HG03064 (cell line): ENCODE results near the gene CCDC187.

Experiments used
- ATAC-seq: cut with Tn5 transposase; IDR thresholded peaks from one replicate; pipeline ENCODE4 v1.9.1; 2021; ENCODE audit warnings: low read depth; ENCODE audit not compliant: unreplicated experiment

Gene CCDC187

DNA sequence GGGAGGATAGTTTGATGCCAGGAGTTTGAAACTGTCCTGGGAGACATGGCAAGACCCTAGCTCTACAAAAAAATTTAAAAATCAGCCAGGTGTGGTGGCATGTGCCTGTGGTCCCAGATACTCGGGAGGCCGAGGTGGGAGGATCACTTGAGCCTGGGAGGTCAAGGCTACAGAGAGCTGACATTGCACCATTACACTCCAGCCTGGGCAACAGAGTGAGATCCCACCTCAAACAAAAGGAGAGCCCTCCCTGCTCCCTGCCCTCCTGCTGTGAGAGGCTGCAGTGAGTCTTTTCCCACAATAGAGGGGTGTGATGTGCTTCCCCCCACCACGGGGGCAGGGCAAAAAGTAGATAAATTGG is 10.1 kb upstream of the CCDC187 start:
- no peak for ATAC-seq

DNA sequence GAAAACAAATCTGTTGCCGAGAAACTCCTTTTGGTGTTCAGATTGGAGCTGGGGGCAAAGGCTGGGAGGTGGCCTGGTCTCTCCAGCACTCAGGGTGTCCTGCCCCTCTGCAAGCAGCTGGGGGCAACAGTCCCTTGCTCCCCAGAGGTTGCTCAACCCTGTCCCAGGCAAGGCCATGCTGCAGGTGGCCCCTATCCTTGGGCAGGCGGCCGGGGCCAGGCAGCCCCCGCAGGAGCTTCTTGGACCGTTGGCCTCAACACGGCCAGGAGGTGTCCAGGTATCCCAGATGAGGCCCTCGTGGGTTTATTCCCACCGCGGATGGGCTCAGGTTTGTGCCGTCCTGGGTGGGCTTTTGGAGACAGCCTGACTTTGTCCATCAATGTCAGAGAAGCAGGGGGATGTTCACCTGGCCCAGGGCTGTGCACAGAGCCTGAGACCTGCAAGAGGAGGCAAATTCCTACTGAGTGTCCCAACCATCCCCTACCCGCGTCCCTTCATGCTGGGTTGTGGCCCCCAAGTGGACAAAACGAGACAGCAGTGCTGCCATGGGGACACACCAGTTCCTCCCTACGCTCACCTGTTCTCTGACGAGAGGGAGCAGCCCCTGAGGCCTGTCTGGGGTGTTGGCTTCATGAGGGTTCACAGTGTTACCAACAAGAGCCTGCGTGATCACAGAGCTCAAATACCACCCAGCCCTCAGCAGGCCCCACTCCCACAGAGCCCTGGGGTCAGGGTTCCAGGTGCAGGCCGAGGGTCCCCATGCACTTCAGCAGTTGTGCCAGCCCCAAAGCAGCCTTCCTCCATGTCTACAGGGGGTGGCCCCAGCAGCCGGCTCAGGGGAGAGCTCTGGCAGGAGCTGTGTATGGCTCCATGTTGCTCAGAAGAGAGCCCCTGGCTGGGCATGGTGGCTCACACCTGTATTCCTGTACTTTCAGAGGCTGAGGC is 9.5 kb upstream of the CCDC187 start:
- ATAC-seq: no peak

DNA sequence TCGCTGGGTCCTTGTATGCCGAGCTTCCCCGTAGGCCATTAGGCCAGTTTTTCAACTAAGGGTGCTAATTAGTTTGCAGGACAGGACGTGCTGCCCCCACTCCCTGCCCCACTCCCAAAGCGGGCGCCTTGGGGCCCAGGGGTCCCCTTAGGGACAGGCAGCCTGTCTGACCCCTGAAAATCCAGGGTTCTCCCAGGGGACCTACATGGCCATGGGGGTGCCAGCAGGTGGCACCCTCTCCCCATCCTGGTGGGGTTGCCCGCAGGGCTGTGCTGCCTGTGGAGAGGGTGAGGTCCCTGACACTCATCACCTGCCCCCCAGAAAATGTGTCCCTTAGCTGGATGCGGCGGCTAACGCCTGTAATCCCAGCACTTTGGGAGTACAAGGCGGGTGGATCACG is 8.5 kb upstream of the CCDC187 start:
- ATAC-seq: no peak

DNA sequence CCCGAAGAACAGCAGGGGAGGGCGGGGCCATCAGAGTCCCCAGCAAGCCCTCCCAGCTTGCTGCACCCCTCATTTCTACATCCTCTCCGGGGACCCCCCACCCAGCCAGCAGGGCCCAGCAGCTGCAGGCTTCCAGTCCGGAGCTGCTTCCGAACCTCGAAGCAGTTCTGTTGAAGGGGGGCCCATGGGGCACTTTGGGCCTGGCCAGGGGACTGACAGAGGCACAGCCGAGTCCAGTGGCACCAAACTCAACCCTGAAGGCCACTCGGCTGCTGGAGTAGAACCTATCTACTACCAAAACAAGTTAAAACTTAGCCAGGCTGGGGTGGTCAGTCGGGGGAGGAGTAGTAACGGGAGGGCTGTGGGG is 8.1 kb upstream of the CCDC187 start:
- ATAC-seq: no peak

DNA sequence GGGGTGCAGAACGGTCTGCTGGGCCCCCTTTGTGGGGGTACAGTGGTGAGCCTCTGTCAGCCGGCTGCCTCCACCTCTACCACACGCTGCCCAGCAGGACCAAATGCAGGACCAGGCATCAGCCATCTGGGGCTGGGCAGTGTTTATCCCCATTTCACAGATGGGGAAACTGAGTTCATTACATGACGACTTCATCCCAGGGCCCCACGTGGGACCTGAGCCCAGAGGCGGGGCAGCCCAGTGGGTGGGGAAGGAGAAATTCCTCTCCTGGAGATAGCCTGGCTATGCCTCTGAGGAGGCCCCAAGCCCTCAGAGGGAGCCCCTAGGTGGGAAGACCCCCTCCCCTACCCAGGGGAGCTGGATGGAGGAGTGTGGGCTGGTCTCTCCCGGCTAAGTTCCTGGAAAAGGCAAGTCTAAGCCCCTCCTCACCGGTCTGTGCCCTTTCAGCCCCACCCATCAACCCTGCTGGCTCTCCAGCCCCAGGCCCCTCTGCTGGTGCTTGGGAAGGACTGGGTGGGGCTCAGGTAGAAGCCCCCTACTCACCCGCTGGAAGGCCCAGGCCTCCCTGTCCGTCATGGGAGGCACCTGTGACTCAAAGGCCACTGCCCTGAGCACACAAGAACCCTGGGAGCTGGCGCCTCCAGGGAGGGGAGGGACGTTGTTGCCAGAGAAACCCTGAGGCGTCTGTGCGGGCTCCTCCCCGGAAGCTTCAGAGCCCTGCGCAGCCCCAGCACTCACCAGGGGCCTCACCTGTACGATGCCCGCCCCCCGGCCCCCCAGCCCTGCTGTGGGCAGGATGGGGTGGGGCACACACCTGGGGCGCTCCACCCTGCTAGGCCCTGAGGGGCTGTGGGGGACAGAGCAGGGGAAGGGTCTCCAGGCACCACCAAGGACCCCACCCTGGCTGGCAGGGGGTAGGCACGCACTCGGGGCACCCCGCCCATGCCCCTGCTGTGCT is 7.4 kb upstream of the CCDC187 start:
- ATAC-seq: no peak

DNA sequence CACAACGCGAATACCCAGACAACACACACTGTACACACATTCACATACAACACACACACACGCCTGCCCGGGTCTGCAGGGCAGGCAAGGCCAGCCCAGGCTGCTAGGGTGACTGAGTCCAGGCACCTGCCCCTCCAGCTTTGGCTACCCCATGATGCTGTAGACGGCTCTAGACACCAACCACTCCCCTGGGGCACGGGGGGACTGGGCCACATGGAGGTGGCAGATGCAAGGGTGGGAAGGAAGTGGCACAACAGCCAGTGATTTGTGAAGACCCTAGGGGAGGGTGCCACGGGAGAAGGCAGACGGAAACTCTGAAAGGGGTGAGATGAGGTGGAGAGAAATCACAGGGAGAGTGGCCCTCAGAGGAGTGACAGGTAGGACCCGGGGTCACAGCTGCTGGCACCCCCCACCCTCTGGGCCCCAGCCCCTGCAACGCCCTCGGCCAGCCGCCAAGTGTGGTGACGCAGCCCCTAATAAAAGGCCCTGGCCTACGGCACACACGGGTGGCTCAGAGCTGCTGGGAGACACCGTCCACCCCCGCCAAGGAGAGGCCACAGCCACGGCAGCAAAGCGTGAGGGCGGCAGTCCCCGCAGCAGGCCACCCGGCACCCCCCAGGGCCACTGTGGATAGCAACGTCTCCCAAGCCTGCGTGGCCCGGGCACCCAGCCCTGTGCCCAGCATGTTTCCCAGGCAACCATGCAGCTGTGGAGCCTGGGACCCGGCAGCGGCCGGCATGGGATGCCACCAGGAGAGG is 6.6 kb upstream of the CCDC187 start:
- no peak for ATAC-seq

DNA sequence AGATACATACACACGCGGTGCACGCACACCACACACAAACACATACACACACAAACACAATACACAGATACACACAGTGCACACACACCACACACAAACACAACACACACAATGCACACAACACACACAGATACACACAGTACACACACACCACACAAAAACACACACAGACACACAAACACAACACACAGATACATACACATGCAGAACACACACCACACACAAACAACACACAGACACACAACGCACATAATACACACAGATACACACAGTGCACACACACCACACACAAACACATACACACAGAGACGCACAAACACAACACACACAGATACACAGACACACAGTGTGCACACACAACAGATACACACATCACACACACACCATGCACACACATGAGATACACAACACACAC is 5.9 kb upstream of the CCDC187 start:
- ATAC-seq: no peak

DNA sequence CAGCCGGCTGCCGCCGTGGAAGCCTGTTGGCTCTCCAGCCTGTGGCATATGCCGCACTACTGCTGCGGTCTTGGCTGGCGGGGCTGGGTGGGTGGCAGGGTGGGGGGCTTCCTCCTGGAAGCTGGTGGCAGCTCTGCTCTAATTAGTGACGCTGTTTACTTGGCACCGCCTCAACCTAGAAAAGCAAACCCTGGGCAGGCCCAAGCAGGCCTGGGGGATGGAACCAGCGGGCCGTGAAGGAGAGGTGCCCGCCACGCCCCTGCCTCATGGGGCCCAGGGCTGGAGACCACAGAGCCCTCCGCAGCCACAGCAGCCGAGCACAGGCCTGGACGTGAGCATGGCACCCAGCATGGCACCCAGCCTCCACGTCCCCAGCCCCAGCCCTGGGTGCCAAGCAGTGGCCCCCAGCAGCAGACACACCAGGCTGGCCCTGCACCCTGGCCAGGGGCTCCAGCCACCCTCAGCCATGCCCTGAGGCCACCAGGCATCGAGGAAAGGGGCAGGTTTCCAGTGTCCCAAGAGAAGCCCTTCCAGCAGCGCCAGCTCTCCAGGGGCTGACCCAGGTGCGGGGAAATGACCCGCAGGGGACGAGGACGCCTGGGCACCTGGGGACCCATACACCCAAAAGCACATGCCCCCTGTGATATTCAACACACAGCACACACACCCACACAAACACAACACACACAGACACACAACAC is 5.4 kb upstream of the CCDC187 start:
- ATAC-seq: no peak

DNA sequence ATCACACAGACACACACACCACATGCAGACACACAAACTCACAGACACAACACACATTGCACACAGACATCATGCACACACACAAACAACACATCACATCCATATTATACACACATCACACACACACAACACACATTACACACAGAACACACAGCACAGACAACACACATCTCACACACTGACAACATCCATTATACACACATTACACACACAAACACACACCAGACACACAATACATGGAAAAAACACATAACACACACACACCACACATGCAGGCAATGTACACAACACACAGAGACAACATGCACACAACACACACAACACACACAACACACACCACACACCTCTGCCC is 4.8 kb upstream of the CCDC187 start:
- ATAC-seq: no peak

DNA sequence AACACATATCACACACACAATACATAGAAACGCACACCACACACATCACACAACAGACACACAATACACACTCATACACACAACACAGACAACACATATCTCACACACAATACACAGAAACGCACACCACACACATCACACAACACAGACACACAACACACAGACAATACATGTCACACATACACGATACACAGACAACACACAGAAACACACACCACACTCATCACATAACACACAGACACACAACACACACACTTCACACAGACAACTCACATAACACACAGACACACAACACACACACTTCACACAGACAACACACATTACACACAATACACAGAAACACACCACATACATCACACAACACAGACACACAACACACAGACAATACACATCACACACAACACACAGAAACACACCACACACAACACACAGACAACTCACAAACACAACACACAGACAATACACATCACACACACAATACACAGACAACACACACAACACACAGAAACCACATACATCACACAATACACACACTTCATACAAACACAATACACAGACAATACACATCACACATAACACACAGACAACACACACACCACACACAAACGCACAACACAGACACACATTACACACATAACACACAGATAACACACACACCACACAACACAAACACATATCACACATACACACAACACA is 4.3 kb upstream of the CCDC187 start:
- ATAC-seq: no peak

DNA sequence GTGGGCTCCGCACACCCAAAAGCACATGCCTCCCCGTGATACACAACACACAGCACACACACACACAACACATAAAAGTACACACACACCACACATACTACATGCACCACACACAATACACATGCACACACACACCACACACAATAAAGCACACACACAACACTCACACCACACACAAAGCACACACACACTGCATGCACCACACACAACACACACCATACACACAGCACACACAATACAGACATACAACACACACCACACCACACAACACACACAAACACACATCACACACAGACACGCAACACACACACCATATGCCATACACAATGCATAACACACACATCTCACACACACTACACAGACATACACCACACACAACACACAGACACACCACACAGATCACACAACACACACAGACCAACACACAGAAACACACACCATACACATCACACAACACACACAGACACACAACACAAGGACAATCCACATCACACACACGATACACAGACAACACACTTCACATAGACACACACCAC is 3.4 kb upstream of the CCDC187 start:
- no peak for ATAC-seq

DNA sequence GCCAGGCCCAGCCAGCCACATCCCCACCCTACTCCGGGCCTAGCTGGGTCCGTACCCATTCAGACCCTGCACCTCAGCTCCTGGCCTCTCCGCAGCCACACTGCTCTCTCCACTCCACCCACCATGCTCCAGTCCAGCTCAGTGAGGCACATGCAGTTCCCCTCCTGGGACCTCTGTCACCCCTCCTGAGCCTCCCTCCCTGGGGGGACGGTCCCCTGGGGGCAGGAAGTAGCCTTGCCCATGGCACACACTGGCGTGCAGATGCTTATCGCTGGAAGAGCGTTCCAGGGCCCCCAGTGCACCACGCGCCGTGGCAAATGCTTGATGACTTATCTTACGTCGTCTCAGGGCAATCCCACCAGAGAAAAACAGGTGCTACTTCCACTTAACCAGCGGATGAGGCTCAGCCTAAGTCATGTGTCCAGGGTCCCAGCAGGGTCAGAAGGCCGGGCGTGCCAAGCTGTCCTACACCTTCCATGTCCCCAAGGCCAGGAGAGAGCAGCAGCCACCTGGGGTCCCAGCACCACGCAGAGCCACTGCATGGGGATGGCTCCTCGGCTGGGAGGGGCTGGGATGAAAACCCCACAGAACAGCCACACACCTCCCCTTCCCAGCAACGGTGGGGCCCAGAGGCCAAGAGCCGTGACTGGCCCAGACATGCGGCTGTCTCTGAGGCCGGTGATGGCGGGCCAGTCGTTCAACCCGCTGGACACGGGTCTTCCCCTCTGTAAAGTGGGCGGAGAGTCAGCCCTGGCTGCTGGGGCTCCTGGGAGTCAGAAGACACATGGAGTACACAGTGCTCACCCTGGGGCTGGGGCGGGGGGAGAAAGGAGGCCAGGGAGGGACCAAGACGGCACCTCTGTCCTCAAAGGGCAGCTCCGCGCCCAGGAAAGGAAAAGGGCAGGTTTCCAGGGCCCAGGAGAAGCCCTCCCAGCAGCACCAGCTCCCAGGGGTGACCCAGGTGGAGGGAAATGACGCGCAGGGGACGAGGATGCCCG is 2.6 kb upstream of the CCDC187 start:
- ATAC-seq: no peak

DNA sequence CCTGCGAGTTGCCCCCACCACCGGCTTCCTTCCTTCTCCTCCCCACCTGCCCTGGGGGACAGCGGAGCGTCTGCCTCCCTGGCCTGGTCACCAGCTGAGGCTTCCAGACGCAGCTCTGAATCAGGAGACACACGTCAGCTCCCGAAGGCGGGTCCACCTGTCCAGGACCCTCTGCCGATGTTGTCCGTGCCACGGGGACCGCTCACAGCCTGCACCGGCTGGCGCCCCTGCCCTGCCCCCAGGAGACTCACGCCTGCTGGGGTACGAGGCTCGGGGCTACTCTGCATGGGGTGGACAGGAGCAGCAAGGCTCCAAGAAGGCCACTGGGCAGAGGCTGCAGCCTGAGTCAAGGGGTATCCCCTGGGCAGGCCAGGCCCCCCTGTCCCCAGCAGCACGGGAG is 1.9 kb upstream of the CCDC187 start:
- no peak for ATAC-seq

DNA sequence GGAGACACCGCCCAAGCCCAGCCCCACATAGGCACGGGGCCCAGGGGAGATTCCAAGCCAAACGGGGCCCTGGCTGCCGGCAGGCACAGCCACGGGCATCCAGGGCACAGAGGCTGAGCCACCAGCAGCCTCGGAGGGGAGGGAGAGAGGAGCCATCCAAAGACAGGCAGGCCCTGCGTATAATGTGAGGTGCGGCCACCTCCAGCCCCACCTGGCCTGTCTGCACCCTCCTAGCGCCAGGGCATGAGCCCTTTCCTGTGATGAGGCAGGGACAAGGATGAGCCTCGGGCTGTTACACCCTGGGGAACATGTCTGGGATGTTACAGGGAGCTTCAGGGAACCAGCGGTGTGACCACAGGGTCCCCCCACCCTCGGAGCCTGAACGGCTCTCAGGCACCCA is 1.1 kb upstream of the CCDC187 start:
- ATAC-seq: no peak

DNA sequence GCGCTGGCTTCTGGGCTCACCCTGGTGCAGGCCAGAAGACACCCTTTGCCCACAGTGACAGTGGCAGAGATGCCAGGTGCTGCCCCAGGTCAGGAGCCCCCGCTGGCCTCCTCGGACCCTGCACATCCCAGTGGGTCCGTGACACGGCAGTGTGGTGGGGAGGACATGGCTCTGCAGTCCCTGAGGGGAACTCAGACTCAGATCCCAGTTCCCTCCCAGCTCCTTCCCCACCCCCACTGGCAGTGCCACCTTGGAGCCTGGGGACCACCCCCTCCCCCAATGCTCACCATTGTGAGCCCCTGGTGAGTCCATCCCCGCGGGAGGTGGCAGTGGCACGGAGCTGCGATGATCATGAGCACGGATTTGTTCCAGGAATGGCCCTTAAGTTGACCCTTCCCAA is 562 bp upstream of the CCDC187 start:
- no peak for ATAC-seq

DNA sequence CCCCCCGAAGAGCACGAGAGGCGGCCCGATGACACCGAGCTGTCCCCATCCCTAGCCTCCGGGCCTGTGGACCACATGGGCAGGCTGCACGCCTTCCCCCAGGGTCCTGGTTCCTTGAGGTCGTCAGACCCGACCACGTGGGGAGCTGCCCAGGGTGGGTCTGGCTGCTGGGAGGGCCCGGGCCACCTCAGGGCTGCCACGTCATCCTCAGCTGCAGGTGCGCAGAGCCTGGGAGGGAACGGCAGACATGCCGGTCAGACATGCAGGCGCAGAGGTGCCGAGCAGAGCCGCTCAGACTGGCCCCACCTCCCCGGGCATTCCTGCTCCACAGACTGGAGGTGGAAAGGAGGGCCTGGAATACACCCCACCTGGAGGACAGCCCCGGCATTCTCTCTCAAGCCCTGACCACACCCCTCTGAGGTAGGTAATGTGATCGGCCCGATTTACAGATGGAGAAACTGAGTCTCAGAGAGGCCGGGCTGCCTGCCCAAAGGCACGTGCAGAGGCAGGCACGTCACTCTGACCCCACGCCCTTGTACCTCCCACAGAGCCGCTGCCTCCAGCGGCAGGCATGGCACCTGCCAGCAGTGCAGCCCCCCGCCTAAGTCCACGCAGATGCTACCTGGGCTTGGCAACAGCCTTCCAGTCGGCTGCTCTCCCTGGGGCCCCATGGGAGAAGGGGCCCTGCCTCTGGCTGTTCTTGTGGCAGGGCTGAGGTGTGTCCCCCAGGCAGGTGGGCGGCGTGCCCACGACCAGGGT is 649 bp downstream of the CCDC187 start:
- ATAC-seq: no peak

DNA sequence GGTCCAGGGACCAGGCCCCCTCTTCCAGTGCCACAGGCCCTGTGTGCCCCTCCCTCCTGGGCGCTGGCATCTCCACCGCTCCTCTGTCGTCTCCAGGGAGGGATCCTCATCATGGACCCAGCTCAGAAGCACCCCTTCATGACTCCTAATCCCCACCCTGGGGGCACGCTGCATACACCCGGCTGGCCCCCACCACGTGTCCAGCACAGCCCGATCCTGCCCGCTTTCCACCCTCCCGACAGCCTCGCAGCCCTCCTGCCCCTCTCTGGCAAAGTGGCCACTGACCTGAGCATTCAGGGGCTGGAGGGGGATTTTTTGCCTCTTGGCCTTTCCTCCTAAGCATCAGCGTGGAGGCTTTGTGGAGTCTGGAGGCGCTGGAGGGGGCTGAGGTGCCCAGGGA is 1.4 kb downstream of the CCDC187 start:
- no peak for ATAC-seq

DNA sequence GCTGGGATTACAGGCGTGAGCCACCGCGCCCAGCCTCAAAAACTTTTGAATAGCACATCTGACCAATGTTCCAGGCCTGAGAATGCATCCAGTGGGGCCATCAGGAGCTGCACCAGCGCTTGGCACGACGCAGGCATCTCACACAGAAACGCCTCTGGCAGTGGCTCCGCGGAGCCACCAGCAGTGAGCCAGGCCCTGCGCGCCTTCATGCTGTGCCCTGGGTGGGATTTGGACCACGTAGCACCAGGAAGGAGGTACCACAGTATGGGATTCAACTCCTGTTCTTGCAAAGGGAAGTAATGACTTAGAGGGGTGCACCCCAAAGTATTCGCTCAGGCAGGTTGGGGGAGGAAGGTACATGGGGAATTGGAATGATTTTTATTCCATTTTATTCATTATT is 3.0 kb downstream of the CCDC187 start:
- no peak for ATAC-seq
